ENCODE measurements around the gene RNF8. TPM values are rescaled to one million over a fixed set of nuclear protein-coding genes. Genes with fewer than 3 reads are reported as not detected.

Gene RNF8
- total RNA-seq, 1 donor from 2014 or later = 21.8 TPM

- Mint-ChIP-seq H3K27me3 (ENCODE audit: unreplicated experiment) (no peaks in the 10 kb centered on the region), H3K27ac (ENCODE audit: unreplicated experiment) (no peak overlapping the region), H3K4me1 (ENCODE audit: unreplicated experiment) (peaks cover 11% of the 10 kb centered on the region), H3K4me3 (ENCODE audit: unreplicated experiment) (no peak overlapping the region), H3K9me3 (ENCODE audit: unreplicated experiment) (no peaks in the 10 kb centered on the region), H3K36me3 (ENCODE audit: low read depth, unreplicated experiment) (peaks cover 33% of the 10 kb centered on the region)
- DNase-seq (ENCODE audit: low spot score) = no peak
- TF ChIP-seq CTCF (IDR thresholded peaks at IDR 0.05; ENCODE audit: unreplicated experiment) = no peak
These were observed 36.3 kb upstream of the RNF8 start for GRCh38 chr6:37317312-37318038.

- H3K4me1 Mint-ChIP-seq (ENCODE audit: unreplicated experiment) = peaks cover 8% of the 10 kb centered on the region
- H3K9me3 Mint-ChIP-seq (ENCODE audit: unreplicated experiment) = no peaks in the 10 kb centered on the region
- H3K27ac Mint-ChIP-seq (ENCODE audit: unreplicated experiment) = no peak overlapping the region
- peaks cover 24% of the 10 kb centered on the region for H3K36me3 Mint-ChIP-seq (ENCODE audit: low read depth, unreplicated experiment)
- no peak for TF ChIP-seq CTCF (IDR thresholded peaks at IDR 0.05; ENCODE audit: unreplicated experiment)
- no peak for DNase-seq (ENCODE audit: low spot score)
- H3K27me3 Mint-ChIP-seq (ENCODE audit: unreplicated experiment) = no peaks in the 10 kb centered on the region
- H3K4me3 Mint-ChIP-seq (ENCODE audit: unreplicated experiment) = no peak overlapping the region
These were observed 34.6 kb upstream of the RNF8 start for GRCh38 chr6:37319156-37319555.

GRCh38 chr6:37319856-37320480, 33.8 kb upstream of the RNF8 start:
- Mint-ChIP-seq H3K36me3 (ENCODE audit: low read depth, unreplicated experiment) (peaks cover 15% of the 10 kb centered on the region), H3K4me1 (ENCODE audit: unreplicated experiment) (peaks cover under 1% of the 10 kb centered on the region), H3K4me3 (ENCODE audit: unreplicated experiment) (no peak overlapping the region), H3K9me3 (ENCODE audit: unreplicated experiment) (no peaks in the 10 kb centered on the region), H3K27me3 (ENCODE audit: unreplicated experiment) (no peaks in the 10 kb centered on the region), H3K27ac (ENCODE audit: unreplicated experiment) (no peak overlapping the region)
- TF ChIP-seq CTCF (IDR thresholded peaks at IDR 0.05; ENCODE audit: unreplicated experiment) = no peak
- no peak for DNase-seq (ENCODE audit: low spot score)

GRCh38 chr6:37320646-37321045, 33.1 kb upstream of the RNF8 start:
- Mint-ChIP-seq H3K27ac (ENCODE audit: unreplicated experiment) (no peak overlapping the region), H3K27me3 (ENCODE audit: unreplicated experiment) (no peaks in the 10 kb centered on the region), H3K4me1 (ENCODE audit: unreplicated experiment) (no peaks in the 10 kb centered on the region), H3K4me3 (ENCODE audit: unreplicated experiment) (no peak overlapping the region), H3K36me3 (ENCODE audit: low read depth, unreplicated experiment) (peaks cover 15% of the 10 kb centered on the region), H3K9me3 (ENCODE audit: unreplicated experiment) (no peaks in the 10 kb centered on the region)
- no peak for TF ChIP-seq CTCF (IDR thresholded peaks at IDR 0.05; ENCODE audit: unreplicated experiment)
- DNase-seq (ENCODE audit: low spot score) = no peak

GRCh38 chr6:37321101-37321500, 32.7 kb upstream of the RNF8 start:
- no peak overlapping the region for H3K4me3 Mint-ChIP-seq (ENCODE audit: unreplicated experiment)
- DNase-seq (ENCODE audit: low spot score) = no peak
- no peak for TF ChIP-seq CTCF (IDR thresholded peaks at IDR 0.05; ENCODE audit: unreplicated experiment)
- H3K27ac Mint-ChIP-seq (ENCODE audit: unreplicated experiment) = no peak overlapping the region
- H3K36me3 Mint-ChIP-seq (ENCODE audit: low read depth, unreplicated experiment) = peaks cover 15% of the 10 kb centered on the region
- H3K27me3 Mint-ChIP-seq (ENCODE audit: unreplicated experiment) = no peaks in the 10 kb centered on the region
- no peaks in the 10 kb centered on the region for H3K4me1 Mint-ChIP-seq (ENCODE audit: unreplicated experiment)
- no peaks in the 10 kb centered on the region for H3K9me3 Mint-ChIP-seq (ENCODE audit: unreplicated experiment)
